Skeletal muscle tissue (tissue), 4 donors: ENCODE data around the gene STRN3. TPM values are rescaled to one million over a fixed set of nuclear protein-coding genes. Genes with fewer than 3 reads are reported as not detected.

Source experiments
- H3K27ac ChIP-seq: one replicate; pipeline ENCODE4 v1.7.0; 2013; ENCODE audit warnings: mild to moderate bottlenecking, low read depth, low read length, inconsistent platforms
- H3K27me3 ChIP-seq, 3 donors: one replicate each; pipeline ENCODE4 v1.7.0; 2013; ENCODE audit warnings: low read length in 3 of 3; ENCODE audit not compliant: control insufficient read depth in 3 of 3, insufficient read depth in 3 of 3
- H3K36me3 ChIP-seq, 3 donors: one replicate each; pipeline ENCODE4 v1.7.0; 2013; ENCODE audit warnings: low read length in 3 of 3; ENCODE audit not compliant: control insufficient read depth in 3 of 3, insufficient read depth in 3 of 3
- H3K4me1 ChIP-seq, 3 donors: one replicate each; pipeline ENCODE4 v1.7.0; 2013; ENCODE audit warnings: low read length in 3 of 3, mild to moderate bottlenecking in 3 of 3; ENCODE audit not compliant: control insufficient read depth in 3 of 3, insufficient read depth in 3 of 3
- H3K4me3 ChIP-seq, 3 donors: one replicate each; pipeline ENCODE4 v1.7.0; 2013; ENCODE audit warnings: low read length in 3 of 3
- H3K9ac ChIP-seq, 3 donors: one replicate each; pipeline ENCODE4 v1.7.0; 2013; ENCODE audit warnings: low read length in 3 of 3, mild to moderate bottlenecking in 3 of 3, moderate library complexity in 2 of 3, low read depth in 1 of 3
- H3K9me3 ChIP-seq, 3 donors: one replicate each; pipeline ENCODE4 v1.7.0; 2013; ENCODE audit warnings: low read length in 3 of 3; ENCODE audit not compliant: control insufficient read depth in 3 of 3
- total RNA-seq: library from RNA; depleted of rRNA; stranded (reverse); fragments of >200 nt; gene quantifications from one replicate; pipeline ENCODE4 v1.2.3, GENCODE V29; 2014
- donor health status: Osteomylitis.

Gene STRN3
- total RNA-seq, 1 donor from 2014 or later: 69.9 TPM

DNA sequence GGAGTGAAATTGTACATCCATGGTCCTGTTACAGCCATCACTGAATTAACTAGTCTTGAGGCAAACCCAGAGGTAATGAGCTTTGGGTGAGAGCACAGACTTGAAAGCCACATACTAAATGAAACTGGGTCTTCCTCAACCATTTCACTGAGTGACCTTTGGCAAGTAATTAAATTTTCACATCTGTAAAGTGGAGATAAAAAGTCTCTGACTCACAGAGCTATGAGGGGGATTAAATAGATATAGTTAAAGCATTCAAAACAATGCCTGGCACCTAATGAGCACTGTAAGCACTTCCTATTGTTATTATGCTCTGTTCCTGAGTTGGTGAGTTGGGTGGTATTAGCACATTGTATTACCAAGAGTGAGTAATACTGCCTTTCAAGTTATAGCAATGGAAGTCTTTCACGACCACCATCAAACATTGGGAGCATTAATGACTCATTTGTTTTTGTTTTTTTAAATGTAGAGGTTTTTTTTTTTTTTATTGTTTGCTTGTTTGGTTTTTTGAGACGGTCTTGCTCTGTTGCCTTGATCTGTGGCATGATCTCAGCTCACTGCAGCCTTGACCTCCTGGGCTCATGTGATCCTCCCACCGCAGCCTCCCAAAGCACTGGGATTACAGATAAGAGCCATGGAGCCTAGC lies 12.5 kb upstream of the STRN3 start:
- Histone ChIP-seq H3K4me3 (no peak overlapping the region), H3K27me3 (no peaks in the 10 kb centered on the region), H3K9ac (no peak overlapping the region), H3K4me1 (no peaks in the 10 kb centered on the region), H3K27ac (no peak overlapping the region), H3K36me3 (peaks cover 0 to 2% (median 0%) of the 10 kb centered on the region in 3 donors), H3K9me3 (no peaks in the 10 kb centered on the region)

- no peak overlapping the region for H3K4me3 ChIP-seq
- H3K9ac ChIP-seq: no peak overlapping the region
- no peak overlapping the region for H3K27ac ChIP-seq
- H3K27me3 ChIP-seq: no peaks in the 10 kb centered on the region
- peaks cover 0 to 2% (median 0%) of the 10 kb centered on the region in 3 donors for H3K36me3 ChIP-seq
- no peaks in the 10 kb centered on the region for H3K4me1 ChIP-seq
- no peaks in the 10 kb centered on the region for H3K9me3 ChIP-seq
Observed at GRCh38 chr14:31037709-31038221, 11.6 kb upstream of the STRN3 start.

- H3K27me3 ChIP-seq: no peaks in the 10 kb centered on the region
- no peaks in the 10 kb centered on the region for H3K9me3 ChIP-seq
- H3K27ac ChIP-seq: no peak overlapping the region
- no peaks in the 10 kb centered on the region for H3K4me1 ChIP-seq
- H3K4me3 ChIP-seq: no peak overlapping the region
- no peak overlapping the region for H3K9ac ChIP-seq
- peaks cover 0 to 2% (median 0%) of the 10 kb centered on the region in 3 donors for H3K36me3 ChIP-seq
Observed at GRCh38 chr14:31036552-31036951, 10.4 kb upstream of the STRN3 start.

DNA sequence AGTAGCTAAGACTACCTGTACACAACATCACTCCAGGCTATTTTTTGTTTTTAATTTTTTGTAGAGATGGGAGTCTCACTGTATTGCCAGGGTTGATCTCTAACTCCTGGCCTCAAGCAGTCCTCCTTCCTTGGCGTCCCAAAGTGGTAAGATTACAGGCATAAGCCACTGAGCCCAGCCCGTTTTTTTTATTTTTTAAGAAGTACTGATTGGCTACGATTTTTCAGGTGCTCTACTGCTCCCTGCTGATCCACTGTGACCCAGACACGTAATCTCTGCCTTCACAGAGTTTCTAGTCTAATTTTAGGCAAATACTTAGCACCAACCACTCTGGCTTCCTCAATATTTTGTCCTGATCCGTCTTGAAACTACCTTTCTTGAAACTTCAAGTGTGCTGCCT lies 4.3 kb upstream of the STRN3 start:
- Histone ChIP-seq H3K4me1 (peaks cover 0 to 4% (median 3%) of the 10 kb centered on the region in 3 donors), H3K27ac (no peak overlapping the region), H3K9ac (no peak overlapping the region), H3K9me3 (no peaks in the 10 kb centered on the region), H3K4me3 (no peak overlapping the region), H3K36me3 (no peaks in the 10 kb centered on the region), H3K27me3 (no peaks in the 10 kb centered on the region)

DNA sequence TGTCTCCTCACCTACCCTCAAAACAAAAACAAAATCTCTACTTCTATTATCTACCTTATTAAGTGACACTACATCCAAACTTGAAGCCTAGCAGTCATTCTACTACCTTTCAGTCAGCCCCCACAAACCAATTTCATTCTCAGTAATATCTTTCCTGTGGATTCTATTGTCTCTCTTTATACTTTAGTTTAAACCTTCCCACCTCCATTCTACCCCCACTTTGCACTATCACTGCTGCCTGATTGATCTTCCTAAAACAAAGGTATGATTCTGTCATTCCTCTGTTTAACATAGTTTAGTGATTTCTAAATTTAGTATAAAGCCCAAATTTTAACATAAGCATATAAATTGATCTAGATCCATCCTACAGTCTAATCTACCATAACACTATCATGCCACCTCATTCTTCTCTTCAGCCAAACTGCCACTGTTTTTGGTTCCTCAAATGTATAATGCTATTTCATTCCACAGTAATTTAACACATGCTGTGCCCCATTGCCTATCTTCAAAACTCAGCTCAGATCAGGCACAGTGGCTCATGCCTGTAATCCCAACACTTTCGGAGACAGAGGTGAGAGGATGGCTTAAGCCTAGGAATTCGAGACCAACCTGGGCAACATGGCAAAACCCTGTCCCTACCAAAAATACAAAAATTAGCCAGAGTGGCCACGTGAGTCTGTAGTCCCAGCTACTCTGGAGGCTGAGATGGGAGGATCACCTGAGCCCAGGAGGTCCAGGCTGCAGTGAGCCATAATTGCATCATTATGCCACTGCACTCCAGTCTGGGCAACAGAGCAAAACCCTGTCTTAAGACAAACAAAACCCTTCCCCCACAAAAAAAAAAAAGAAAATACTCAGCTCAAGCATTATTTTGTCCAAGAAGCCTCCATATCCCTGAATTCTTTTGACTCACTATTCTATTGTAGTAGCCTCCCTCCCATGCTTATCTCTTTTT lies 3.1 kb upstream of the STRN3 start:
- Histone ChIP-seq H3K4me1 (peaks cover 3 to 7% (median 5%) of the 10 kb centered on the region in 3 donors), H3K36me3 (no peaks in the 10 kb centered on the region), H3K27me3 (no peaks in the 10 kb centered on the region), H3K9ac (no peak overlapping the region), H3K27ac (no peak overlapping the region), H3K4me3 (no peak overlapping the region), H3K9me3 (no peaks in the 10 kb centered on the region)

DNA sequence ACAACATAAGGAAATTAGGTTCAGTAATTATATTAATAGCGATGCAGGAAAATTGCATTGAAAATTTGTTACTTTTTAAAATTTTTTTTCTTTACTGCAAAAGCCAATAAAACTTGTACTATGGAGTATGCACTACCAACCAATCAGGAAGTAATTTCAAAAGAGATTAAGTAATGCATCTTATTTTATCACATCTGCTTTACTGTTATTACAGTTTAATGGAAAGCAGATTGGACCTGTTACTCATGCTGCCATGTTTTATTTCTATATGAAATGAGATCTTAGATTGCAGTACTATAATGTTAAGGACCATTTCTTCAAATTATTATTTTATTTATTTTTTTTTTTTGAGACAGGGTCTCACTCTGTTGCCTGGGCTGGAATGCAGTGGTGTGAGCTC lies 1.7 kb upstream of the STRN3 start:
- Histone ChIP-seq H3K9ac (no peak overlapping the region), H3K4me1 (peaks cover 7 to 11% (median 10%) of the 10 kb centered on the region in 3 donors), H3K9me3 (no peaks in the 10 kb centered on the region), H3K4me3 (no peak overlapping the region), H3K27ac (no peak overlapping the region), H3K27me3 (no peaks in the 10 kb centered on the region), H3K36me3 (no peaks in the 10 kb centered on the region)

DNA sequence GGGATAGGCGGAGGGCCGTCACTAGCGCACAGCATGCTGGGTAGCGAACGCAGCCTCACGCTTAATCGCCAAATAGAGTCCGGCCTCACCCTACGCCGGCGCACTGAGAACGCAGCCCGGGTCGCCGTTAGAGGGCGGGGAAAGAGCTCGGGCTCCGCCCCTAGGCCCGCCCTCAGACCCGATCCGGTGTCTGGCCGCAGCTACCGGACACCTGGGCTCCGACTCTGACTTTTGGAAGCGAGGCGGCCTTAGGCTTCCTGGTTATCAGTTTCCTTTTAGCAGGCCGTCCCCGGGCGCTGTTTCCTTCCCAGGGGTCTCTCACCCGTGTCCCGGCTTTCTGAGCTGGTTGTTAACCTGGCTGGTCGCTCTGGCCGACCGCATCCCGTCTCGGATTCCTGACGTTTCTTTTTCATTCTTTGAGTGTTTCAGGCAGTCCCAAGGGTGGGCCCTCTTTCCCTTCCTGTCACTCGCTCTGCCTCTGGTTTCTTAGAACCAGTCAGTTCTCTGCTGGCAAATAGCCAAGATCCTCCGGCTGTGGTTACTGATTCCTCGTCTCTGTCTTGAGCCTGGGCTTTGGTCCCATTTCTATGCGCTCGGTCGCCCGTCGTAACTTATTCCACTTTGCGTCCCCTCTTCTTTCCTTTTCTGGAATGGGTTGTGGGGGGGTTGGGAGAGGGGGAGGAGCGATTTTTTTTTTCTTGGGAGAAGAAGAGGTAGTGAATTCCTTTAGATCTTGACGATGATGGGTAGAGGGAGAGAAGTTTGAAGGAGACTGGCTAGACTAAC lies 464 bp upstream of the STRN3 start:
- Histone ChIP-seq H3K9ac (peak overlapping the region; percentile 93 to 98 (median 98)), H3K36me3 (peaks cover 0 to 2% (median 0%) of the 10 kb centered on the region in 3 donors), H3K4me3 (peak overlapping the region; percentile 91 to 96 (median 92)), H3K27me3 (no peaks in the 10 kb centered on the region), H3K4me1 (peaks cover 7 to 11% (median 10%) of the 10 kb centered on the region in 3 donors), H3K27ac (peak overlapping the region; percentile 99), H3K9me3 (no peaks in the 10 kb centered on the region)

GRCh38 chr14:31025367-31026076 lies 657 bp downstream of the STRN3 start, which contains the start of gene AP4S1:
TSS of gene AP4S1 (plus strand) at chr14:31025649. CDS start at chr14:31066197, 40,548 bp downstream.
- no peaks in the 10 kb centered on the region for H3K9me3 ChIP-seq
- peaks cover 7 to 11% (median 10%) of the 10 kb centered on the region in 3 donors for H3K4me1 ChIP-seq
- peak within 1 kb of the TSS; percentile 99 for H3K27ac ChIP-seq
- H3K27me3 ChIP-seq: no peaks in the 10 kb centered on the region
- H3K9ac ChIP-seq: peak within 1 kb of the TSS; percentile 97 to 98 (median 98)
- H3K4me3 ChIP-seq: peak within 1 kb of the TSS; percentile 91 to 96 (median 92)
- peaks cover 0 to 4% (median 2%) of the 10 kb centered on the region in 3 donors for H3K36me3 ChIP-seq
